NCI-H446 treated with DMSO at 0.1 percent for 48 hours (cell line): ENCODE data around the gene LHPP.
"Not testable (repeated sequence)": the region's sequence is repeated elsewhere in the genome, so short reads cannot be mapped to it uniquely, and the experiment has no call there.

Source experiments
- DNase-seq: peaks from one replicate; lab custom pipeline; 2025; lab: John Stamatoyannopoulos, UW

LHPP gene

GRCh38 chr10:124573726-124574455 lies 112.3 kb downstream of the LHPP start:
- DNase-seq = no peak

GRCh38 chr10:124574456-124575070 lies 112.9 kb downstream of the LHPP start:
- DNase-seq = no peak

DNA sequence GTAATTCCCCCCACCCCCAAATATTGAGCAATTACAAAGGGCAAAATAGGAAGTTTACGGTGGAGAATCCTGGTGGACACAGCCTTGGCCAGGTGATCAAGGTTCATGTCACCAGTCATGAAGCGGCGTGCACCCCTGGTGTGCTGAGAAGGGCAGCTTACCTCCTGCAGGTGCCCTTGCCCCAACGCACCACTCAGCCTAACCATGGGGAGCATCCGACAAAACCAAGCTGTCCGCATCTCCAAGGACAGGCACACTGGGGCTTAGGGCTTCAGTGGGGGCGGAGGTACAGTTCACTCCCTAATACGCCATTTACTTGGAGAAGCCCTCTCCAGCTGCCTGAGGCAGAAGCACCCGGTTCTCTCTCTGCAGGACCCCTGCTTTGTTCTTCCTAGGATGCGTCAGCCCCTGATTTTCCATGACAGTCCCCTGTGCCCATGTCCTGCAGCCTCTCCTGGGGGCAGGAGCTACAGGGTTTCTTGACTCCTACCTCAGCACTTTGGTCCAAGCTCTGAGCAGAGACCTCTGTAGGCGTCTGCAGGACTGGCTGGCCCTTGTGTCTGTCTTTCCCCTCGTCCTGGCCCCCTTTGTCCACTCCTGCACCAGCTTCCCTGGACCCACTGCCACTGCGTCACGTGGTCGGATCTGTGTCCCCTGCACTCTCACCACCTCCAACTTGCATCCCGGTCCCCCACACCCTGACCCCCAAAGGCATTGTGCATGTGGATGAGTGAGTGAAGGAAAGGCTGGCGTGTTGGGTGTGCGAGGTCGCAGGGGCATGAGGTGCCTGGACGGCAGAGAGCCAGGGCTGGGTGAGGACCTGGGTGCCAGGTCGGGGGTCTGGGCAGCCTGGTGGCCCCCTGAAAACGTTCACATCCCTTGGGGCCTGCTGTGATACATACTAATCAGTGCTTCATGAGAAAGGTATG lies 113.7 kb downstream of the LHPP start:
- DNase-seq = no peak

DNA sequence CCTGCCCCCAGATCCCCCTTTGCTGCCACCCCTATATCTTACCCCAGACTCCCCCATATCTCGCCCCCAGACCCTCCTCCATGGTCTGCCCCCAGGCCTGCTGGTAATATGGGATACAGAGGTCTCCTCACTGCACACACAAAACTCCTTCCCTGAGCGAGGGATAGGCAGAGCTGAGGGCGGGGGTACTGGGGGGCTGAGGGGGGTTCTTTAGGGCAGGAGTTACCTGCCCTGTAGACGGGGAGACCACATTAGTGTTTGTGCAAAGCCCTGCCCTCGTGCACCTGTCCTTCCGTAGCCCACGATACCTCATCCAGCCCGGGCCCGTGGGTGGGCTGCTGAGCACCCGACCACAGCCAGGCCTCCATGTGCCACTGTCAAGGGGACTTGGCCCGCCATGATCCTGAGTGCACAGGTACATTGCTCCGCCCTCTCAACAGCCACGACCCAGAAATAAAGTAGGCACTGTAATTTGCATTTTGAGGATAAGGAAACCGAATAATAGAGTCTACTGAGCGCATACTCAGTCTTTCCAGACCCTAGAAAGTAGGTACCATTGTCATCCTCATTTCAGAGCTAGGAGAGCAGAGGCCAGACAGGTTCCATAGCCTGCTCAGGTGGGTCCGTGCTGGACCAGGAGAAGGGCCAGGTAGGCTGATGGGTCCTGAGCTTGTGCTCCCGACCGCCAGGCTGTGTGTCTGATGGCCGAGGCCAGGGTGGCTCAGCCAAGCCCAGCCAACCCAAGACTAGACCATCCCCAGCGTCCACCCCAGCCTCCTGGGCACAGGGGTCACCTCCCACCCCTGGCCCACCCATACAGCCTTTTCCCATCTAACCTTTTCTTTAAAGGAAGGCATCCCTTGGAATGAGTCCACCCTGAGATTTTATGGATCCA lies 115.2 kb downstream of the LHPP start:
- DNase-seq = no peak

DNA sequence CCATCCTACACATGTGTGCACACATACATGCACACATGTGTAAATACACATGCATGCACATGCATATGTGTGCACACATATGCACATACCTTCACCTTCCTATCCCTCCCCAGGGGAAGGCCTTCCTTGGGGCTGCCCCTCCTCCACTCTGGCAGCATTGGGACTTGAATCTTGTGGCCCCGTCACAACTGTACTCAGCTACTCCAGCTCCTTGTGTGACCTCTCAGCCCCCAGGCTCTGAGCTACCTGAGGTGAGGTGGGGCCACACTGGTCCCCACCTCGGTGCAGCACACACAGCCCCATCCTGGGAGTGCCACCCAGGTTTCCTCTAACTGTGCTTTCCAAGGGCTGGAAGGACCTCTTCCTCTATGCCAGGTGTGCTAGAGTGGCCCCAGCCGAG lies 116.0 kb downstream of the LHPP start:
- DNase-seq = no peak

DNA sequence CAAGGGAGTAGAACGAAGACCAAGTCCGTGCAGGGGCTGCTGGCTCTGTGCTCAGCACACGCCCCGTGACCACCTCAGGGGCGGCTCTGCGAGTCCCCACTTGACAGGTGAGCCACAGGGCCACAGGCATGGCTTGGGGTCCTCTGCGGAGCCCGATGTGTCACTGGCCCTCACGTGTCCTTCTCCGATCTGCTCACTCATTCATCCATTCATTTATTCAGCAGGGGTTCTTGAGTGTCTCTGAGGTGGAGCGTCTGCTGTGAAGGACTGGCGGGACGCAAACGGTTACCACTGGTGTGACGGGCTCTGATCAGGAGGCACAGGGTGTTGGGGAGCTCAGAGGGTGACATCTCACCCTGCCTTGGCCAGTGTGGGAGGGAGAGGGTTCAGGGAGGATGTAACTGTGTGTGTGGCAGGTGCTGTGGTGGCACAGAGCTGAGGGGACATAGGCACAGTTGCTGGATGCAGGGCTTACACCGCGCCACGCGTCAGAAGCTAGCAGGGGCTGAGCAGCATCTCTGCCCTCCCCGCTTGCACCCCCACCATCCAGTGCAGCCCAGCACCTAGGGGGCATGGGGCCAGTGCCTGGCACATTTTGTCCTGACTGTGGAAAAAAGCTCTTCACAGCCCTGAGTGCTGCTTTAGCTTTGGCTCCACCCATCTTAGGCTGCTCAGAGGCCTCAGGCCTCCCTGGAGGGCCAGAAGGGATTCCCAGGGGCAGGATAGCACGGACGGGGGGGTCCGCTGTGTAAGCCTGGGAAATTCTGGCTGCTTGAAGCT lies 116.8 kb downstream of the LHPP start:
- DNase-seq = no peak

GRCh38 chr10:124579011-124579399 lies 117.4 kb downstream of the LHPP start:
- no peak for DNase-seq

DNA sequence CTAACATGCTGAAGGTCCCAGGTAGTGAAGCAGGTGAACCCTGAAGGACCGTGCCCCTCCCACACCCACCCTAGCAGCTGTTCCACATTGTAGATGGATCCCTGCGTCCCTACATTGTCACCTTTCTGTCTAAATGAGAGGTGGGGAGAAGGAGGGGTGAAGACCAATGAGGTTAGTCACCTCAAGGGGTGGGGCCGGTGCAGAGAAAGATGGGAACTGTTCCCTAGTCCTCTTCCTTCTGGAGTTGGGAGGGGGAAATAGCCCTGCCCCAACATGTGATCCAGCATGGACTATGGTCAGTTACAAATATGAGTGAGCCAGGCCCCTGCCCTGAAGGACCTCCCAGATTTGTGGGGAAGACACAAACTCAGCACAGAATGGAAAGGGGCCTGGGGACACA lies 124.5 kb downstream of the LHPP start:
- no peak for DNase-seq

- DNase-seq = no peak
Observed at GRCh38 chr10:124587811-124588211, 126.2 kb downstream of the LHPP start.

DNA sequence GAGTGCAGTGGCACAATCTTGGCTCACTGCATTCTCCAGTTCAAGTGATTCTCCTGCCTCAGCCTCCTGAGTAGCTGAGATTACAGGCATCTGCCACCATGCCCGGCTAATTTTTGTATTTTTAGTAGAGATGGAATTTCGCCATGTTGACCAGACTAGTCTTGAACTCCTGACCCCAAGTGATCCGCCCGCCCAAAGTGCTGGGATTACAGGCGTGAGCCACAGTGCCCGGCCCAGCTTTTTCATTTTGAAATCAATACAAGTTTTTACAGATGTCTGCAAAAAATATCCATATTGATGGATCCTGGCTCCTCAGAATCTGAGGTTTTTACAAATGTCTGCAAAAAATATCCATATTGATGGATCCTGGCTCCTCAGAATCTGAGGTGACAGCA lies 126.7 kb downstream of the LHPP start:
- DNase-seq = not testable (repeated sequence)

DNA sequence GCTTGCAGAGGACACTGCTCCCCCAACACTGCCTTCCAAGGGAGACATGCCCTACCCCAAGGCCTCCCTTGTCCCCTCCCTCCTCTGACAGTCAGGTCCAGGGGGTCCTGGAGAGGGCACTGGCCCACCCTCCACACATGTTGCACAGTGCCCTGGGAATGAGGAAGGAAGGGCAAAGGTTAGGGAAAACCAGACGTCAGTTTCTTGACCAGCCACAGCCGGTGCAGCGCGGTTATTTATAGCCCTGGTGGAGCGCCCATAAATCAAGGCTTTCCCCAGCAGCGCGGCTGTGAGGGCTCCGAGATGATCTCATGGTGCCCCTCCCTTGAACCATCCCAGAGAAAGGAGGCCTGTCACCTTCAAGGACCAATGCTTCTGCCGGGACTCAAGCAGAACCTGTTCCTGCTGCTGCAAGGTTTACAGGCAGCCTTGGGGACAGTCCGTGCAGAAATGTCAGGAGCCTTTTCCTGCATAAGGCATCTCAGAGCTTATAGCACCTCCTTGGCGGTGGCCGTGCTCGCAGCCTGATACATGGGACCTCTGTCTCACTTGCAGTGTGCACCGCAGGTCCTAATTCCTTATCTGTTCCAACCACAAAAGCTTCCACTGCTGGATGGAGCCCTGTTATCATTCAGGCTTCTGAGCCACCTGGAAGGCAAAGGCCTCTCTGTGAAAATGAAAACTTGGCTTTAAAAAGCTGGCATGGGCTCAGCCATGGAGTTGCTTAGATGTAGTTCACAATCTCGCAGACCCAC lies 127.3 kb downstream of the LHPP start:
- no peak for DNase-seq

GRCh38 chr10:124589491-124590041 lies 127.9 kb downstream of the LHPP start:
- no peak for DNase-seq

DNA sequence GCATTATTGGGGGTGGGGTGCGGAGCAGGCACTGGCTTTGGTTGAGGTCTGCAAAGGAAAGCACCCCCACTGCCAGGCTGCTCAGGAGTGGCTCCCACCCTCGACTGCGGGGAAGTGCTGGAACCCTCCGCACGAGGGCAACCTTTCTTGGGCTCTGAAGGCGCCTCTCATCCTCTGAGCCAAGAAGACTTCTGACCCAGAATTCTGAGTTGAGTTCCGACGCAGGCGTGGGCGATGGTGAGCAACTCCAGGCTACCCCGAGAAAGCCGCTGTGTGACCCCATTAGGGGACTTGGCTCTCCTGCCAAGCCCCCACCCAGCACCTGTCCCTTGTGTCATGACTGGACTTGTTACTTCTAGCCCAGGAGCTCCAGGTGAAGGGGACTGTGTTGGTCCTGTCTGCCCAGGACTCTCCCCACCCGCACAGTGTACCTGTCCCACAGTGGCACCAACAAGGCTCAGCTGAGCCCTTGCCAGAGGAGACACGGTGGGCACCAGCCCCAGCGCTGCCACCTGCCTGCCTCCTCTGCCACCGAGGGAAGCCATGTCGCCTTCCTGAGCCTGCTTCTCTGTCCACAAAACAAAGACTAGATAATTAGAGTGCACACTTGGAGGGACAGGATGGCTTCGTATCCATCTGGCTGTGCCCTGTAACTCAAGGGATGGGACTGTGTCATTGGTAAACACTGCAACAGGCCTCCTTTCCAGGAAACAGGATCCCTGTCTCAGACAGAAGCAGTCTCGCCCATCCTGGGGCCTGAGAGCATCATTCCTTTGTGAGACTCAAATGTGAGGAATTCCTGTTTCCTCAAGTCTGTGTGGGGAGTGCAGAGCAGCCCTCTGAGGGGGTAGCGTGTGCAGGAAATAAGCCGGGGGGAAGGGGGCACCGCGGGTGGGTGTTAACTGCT lies 128.8 kb downstream of the LHPP start:
- no peak for DNase-seq

GRCh38 chr10:124591123-124591495 lies 129.5 kb downstream of the LHPP start:
- no peak for DNase-seq

GRCh38 chr10:124592101-124592500 lies 130.5 kb downstream of the LHPP start:
- no peak for DNase-seq

- DNase-seq = no peak
Observed at GRCh38 chr10:124592736-124593430, 131.3 kb downstream of the LHPP start.

DNA sequence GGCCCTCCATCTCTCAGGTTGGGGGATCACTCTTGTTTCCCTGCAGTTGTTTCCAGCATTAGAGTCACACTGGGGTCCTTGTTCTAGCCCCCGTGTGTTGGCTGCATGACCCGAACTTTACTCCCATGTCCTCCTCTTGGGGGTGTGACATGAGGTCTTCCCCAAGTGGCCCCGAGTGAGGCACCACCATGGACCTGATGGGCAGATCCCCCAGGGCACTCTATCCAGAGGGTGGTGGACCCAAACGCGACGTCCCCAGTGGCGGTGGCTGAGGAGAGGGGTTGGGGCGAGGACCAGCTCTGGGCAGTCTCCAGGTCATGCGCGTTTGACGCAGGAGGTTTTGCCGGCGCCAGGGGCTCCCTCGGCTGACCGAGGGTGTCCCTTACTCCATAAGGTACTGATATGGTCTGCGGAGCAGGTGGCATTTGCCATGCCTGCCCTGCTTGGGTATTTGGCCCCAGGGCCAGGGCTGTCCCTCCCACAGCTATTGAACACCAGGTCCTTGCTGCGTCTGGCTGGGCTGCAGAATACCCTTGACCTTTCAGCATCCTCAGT lies 131.9 kb downstream of the LHPP start:
- DNase-seq = no peak

DNA sequence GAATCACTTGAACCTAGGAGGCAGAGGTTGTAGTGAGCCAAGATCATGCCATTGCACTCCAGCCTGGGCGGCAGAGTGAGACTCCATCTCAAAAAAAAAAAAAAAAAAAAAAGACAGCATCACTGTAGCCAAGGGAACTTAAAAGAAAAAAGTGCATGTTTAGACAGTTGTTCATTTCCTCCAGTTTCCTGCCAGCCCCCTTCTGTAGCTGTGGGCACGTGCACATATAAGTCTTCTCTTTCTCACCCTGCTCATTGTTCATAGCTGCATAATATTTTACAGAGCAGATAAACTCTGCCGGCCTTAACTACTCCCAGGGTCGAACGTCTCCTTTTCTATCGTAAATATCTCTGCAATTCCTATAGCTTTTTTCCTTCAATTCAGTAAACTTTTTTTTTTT lies 132.6 kb downstream of the LHPP start:
- DNase-seq = no peak
